ENCODE measurements around the gene ZMYND8.
A peak's percentile ranks its signal among the peaks of the same experiment; 100 is the strongest.
"Not testable (repeated sequence)": the region's sequence is repeated elsewhere in the genome, so short reads cannot be mapped to it uniquely, and the experiment has no call there.

The ZMYND8 gene

GRCh38 chr20:47311967-47312681 is 44.4 kb downstream of the ZMYND8 start:
- no peak for DNase-seq

GRCh38 chr20:47311211-47311610 is 45.3 kb downstream of the ZMYND8 start:
- no peak for DNase-seq

- DNase-seq: no peak
Measured at GRCh38 chr20:47310729-47311128, 45.8 kb downstream of the ZMYND8 start.

GRCh38 chr20:47309806-47310426 is 46.6 kb downstream of the ZMYND8 start:
- DNase-seq: no peak

- DNase-seq: no peak
Measured at GRCh38 chr20:47309394-47309793, 47.1 kb downstream of the ZMYND8 start.

GRCh38 chr20:47307569-47307968 is 48.9 kb downstream of the ZMYND8 start:
- DNase-seq: not testable (repeated sequence)

- DNase-seq: no peak
Measured at GRCh38 chr20:47306755-47307370, 49.6 kb downstream of the ZMYND8 start.

GRCh38 chr20:47306095-47306494 is 50.4 kb downstream of the ZMYND8 start:
- DNase-seq: no peak

- no peak for DNase-seq
Measured at GRCh38 chr20:47305667-47306066, 50.8 kb downstream of the ZMYND8 start.

- DNase-seq: no peak
Measured at GRCh38 chr20:47304287-47304686, 52.2 kb downstream of the ZMYND8 start.

- DNase-seq: no peak
Measured at GRCh38 chr20:47303736-47304135, 52.8 kb downstream of the ZMYND8 start.

- no peak for DNase-seq
Measured at GRCh38 chr20:47300071-47300470, 56.4 kb downstream of the ZMYND8 start.

- no peak for DNase-seq
Measured at GRCh38 chr20:47298624-47299023, 57.9 kb downstream of the ZMYND8 start.

- DNase-seq: no peak
Measured at GRCh38 chr20:47297746-47298145, 58.8 kb downstream of the ZMYND8 start.

GRCh38 chr20:47296950-47297349 is 59.5 kb downstream of the ZMYND8 start:
- DNase-seq: peak in 6 of 51 donors; percentile 9 to 40 (median 16)

GRCh38 chr20:47295921-47296426 is 60.5 kb downstream of the ZMYND8 start:
- peak in 16 of 51 donors; percentile 15 to 71 (median 36) for DNase-seq

- DNase-seq: no peak
Measured at GRCh38 chr20:47295129-47295813, 61.2 kb downstream of the ZMYND8 start.

- no peak for DNase-seq
Measured at GRCh38 chr20:47293631-47294030, 62.9 kb downstream of the ZMYND8 start.

- no peak for DNase-seq
Measured at GRCh38 chr20:47292581-47292980, 63.9 kb downstream of the ZMYND8 start.

- DNase-seq: no peak
Measured at GRCh38 chr20:47290666-47291430, 65.7 kb downstream of the ZMYND8 start.

GRCh38 chr20:47290008-47290407 is 66.5 kb downstream of the ZMYND8 start:
- DNase-seq: no peak

Data from hypothalamus (tissue), 51 donors.